ENCODE data around the gene GPR143. TPM values are rescaled to one million over a fixed set of nuclear protein-coding genes. Genes with fewer than 3 reads are reported as not detected.

GPR143 gene
- polyA plus RNA-seq, 1 experiment: 0.10 TPM

DNA sequence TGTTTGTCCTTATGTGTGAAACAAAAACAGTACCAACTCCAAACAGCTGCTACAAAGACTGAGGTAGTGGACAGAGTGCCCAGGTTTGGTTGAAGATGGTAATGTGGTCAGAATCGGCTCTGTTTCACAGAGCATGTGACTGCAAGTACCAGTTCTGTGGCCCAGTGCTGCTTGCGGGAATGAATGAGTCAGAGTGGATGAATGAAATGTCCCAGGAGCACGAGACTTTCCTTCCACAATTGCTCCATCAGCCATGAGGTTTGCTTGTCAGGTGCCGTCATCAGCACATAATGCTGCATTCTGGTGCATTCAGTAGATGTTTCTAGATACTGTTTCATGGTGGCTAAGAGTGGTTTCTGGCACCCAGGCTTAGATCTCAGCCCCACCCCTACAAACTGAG, 84.2 kb downstream of the GPR143 start:
- DNase-seq (ENCODE audit: low read depth, low spot score): no peak
- Histone ChIP-seq H3K9me3 (ENCODE audit: control insufficient read depth, insufficient read depth, low read length) (no peaks in the 10 kb centered on the region; the same call in 1 of the 2 replicates), H3K27ac (ENCODE audit: low read depth, low read length) (no peak overlapping the region)

GRCh38 chrX:9681011-9681410, 84.6 kb downstream of the GPR143 start:
- no peaks in the 10 kb centered on the region for H3K27me3 ChIP-seq (ENCODE audit: control insufficient read depth, insufficient read depth, low read length)
- ChIA-PET POLR2A (no interaction called here), CTCF (no interaction called here)
- H3K27ac ChIP-seq (ENCODE audit: low read depth, low read length): no peak overlapping the region
- no peak overlapping the region for H3K4me3 ChIP-seq (ENCODE audit: low read depth, low read length)
- no peak for DNase-seq (ENCODE audit: low read depth, low spot score)
- TF ChIP-seq, protein P1, sequence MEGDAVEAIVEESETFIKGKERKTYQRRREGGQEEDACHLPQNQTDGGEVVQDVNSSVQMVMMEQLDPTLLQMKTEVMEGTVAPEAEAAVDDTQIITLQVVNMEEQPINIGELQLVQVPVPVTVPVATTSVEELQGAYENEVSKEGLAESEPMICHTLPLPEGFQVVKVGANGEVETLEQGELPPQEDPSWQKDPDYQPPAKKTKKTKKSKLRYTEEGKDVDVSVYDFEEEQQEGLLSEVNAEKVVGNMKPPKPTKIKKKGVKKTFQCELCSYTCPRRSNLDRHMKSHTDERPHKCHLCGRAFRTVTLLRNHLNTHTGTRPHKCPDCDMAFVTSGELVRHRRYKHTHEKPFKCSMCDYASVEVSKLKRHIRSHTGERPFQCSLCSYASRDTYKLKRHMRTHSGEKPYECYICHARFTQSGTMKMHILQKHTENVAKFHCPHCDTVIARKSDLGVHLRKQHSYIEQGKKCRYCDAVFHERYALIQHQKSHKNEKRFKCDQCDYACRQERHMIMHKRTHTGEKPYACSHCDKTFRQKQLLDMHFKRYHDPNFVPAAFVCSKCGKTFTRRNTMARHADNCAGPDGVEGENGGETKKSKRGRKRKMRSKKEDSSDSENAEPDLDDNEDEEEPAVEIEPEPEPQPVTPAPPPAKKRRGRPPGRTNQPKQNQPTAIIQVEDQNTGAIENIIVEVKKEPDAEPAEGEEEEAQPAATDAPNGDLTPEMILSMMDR (IDR thresholded peaks at IDR 0.05; ENCODE audit: low read depth, low read length): no peak
- H3K9me3 ChIP-seq (ENCODE audit: control insufficient read depth, insufficient read depth, low read length): peaks cover 3% of the 10 kb centered on the region

More for the DNA sequence above, 84.2 kb downstream of the GPR143 start:
- POLR2A ChIA-PET: no interaction called here
- Histone ChIP-seq H3K4me3 (ENCODE audit: low read depth, low read length) (no peak overlapping the region), H3K27me3 (ENCODE audit: control insufficient read depth, insufficient read depth, low read length) (no peaks in the 10 kb centered on the region)
- CTCF ChIA-PET: no interaction called here
- TF ChIP-seq, protein P1 (IDR thresholded peaks at IDR 0.05; ENCODE audit: low read depth, low read length): no peak

DNA sequence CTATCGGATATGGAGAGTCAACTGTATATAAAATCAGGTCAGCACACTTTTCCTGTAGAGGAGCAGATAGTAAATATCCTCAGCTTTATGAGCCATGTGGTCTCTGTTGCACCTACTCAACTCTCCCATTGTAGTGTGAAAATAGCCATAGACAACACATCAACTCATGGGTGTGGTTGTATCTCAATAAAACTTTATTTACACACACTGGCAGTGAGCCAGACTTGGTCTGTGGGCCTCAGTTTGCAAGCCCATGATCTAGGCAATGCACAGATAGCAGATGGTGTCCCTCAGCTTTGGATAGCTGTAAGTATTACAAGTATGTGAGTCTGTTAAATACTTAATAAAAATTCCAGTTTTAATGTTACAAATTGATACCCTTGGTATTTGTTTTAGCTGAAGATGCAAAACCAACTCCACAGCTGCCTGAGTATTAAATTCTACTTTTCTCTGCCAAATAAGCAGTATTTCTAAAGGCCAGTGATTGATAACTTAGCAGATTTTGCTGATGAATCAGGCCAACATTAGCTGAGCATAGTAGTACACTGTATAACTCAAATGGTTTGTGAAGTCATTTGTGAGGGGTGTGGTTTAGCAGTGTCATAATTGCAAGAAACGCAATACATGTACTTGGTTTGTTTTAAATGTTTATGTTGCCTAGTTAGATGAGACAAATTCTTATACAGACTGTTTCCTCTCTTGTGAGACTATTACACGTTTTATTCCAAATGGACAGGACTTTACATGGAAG, 87.3 kb downstream of the GPR143 start:
- Histone ChIP-seq H3K4me3 (ENCODE audit: low read depth, low read length) (no peak overlapping the region), H3K27ac (ENCODE audit: low read depth, low read length) (no peak overlapping the region), H3K9me3 (ENCODE audit: control insufficient read depth, insufficient read depth, low read length) (peaks cover 4% of the 10 kb centered on the region), H3K27me3 (ENCODE audit: control insufficient read depth, insufficient read depth, low read length) (no peaks in the 10 kb centered on the region)
- ChIA-PET POLR2A (no interaction called here), CTCF (no interaction called here)
- TF ChIP-seq, protein P1 (IDR thresholded peaks at IDR 0.05; ENCODE audit: low read depth, low read length): no peak
- no peak for DNase-seq (ENCODE audit: low read depth, low spot score)

DNA sequence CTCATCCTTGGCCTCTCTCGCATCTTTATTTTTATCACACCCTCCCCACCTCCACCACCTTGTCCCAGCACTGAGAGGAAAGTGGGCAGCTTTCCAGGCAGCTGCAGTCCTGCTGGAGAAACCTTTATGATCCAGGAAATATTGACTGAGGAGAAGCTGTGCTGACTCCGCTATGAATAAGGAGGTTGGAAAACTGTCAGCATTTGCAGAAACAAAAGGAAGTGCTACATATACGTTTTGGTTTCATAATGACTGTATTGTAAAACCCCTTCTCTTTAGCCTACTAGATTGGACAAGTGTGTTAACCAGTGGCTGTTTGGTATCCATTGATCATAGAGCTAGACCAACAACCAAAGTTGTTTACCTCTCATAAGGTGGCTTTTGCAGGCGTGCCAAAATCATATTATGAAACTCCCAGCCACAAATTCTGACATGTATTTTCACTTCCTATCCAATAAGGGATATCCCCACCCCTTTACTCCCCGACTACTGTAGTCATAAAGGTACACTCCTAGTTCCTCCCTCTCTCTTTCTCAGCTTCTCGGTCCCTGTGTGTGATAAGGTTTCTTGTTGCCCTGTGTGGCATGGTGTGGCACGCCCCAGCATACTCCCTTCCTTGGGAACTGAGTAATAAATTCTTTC, 88.4 kb downstream of the GPR143 start:
- TF ChIP-seq, protein P1 (IDR thresholded peaks at IDR 0.05; ENCODE audit: low read depth, low read length): no peak

DNA sequence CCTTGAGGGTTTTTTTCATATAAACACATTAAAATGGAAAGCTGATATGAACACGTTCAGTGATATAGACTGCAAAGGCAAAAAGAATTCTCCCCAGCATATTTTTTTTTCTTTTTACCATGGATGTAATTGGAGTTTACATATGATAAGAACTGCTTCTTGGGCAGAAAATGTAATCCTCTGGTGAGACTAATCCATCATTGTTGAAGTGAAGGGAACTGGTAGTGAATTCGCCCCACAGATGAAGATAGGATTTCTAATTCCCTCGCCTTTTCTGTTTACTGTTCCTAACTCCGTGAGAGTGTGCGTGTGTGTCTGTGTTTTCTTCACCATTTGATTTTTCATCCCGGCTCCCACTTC, 88.9 kb downstream of the GPR143 start:
- DNase-seq (ENCODE audit: low read depth, low spot score): no peak
- Histone ChIP-seq H3K27ac (ENCODE audit: low read depth, low read length) (no peak overlapping the region), H3K27me3 (ENCODE audit: control insufficient read depth, insufficient read depth, low read length) (no peaks in the 10 kb centered on the region), H3K4me3 (ENCODE audit: low read depth, low read length) (no peak overlapping the region), H3K9me3 (ENCODE audit: control insufficient read depth, insufficient read depth, low read length) (peaks cover 4% of the 10 kb centered on the region)
- CTCF ChIA-PET: no interaction called here
- TF ChIP-seq, protein P1 (IDR thresholded peaks at IDR 0.05; ENCODE audit: low read depth, low read length): no peak
- POLR2A ChIA-PET: no interaction called here

More for the DNA sequence above, 88.4 kb downstream of the GPR143 start:
- H3K9me3 ChIP-seq (ENCODE audit: control insufficient read depth, insufficient read depth, low read length): peaks cover 4% of the 10 kb centered on the region
- no peak for DNase-seq (ENCODE audit: low read depth, low spot score)
- POLR2A ChIA-PET: no interaction called here
- no peak overlapping the region for H3K27ac ChIP-seq (ENCODE audit: low read depth, low read length)
- CTCF ChIA-PET: no interaction called here
- H3K27me3 ChIP-seq (ENCODE audit: control insufficient read depth, insufficient read depth, low read length): no peaks in the 10 kb centered on the region
- no peak overlapping the region for H3K4me3 ChIP-seq (ENCODE audit: low read depth, low read length)

Data from AG04450 (cell line).